Central memory CD8-positive, alpha-beta T cell (primary cell): Measurements from ENCODE around the gene SLFN12L.
"Not testable (repeated sequence)": the region's sequence is repeated elsewhere in the genome, so short reads cannot be mapped to it uniquely, and the experiment has no call there.

Experiments used
- ATAC-seq: fragments of 150-1000 bp; cut with Tn5 transposase; replicated peaks from 2 replicates; pipeline ENCODE4 v1.10.0; 2022; ENCODE audit warnings: mild to moderate bottlenecking, moderate FRiP score, moderate number of reproducible peaks; ENCODE audit not compliant: poor library complexity, severe bottlenecking; ENCODE audit errors: extremely low read depth
- DNase-seq, 2 donors: peaks; one replicate each; pipeline ENCODE4 v3.0.0; 2021; ENCODE audit warnings: low spot score in 2 of 2
- H3K27ac Mint-ChIP-seq: one replicate; pipeline ENCODE4 v1.8.0; 2022; ENCODE audit warnings: low read depth, mild to moderate bottlenecking, moderate library complexity, mixed read lengths
- H3K27me3 Mint-ChIP-seq: one replicate; pipeline ENCODE4 v1.8.0; 2022; ENCODE audit warnings: mixed read lengths
- H3K36me3 Mint-ChIP-seq: one replicate; pipeline ENCODE4 v1.8.0; 2022; ENCODE audit warnings: mild to moderate bottlenecking, moderate library complexity, mixed read lengths; ENCODE audit not compliant: insufficient read depth
- H3K4me1 Mint-ChIP-seq: one replicate; pipeline ENCODE4 v1.8.0; 2022; ENCODE audit warnings: mixed read lengths
- H3K4me3 Mint-ChIP-seq: one replicate; pipeline ENCODE4 v1.8.0; 2022; ENCODE audit warnings: mild to moderate bottlenecking, moderate library complexity, mixed read lengths
- H3K9me3 Mint-ChIP-seq: one replicate; pipeline ENCODE4 v1.8.0; 2022; ENCODE audit warnings: mixed read lengths

SLFN12L gene

GRCh38 chr17:35486920-35487732, 50.4 kb downstream of the SLFN12L start:
- DNase-seq (peak; percentile 52 to 53), ATAC-seq (peak; percentile 73)
- peaks cover 37% of the 10 kb centered on the region for H3K36me3 Mint-ChIP-seq
- no peaks in the 10 kb centered on the region for H3K27me3 Mint-ChIP-seq
- H3K4me3 Mint-ChIP-seq, result peak overlapping the region; percentile 88
- H3K9me3 Mint-ChIP-seq, result no peaks in the 10 kb centered on the region
- peak overlapping the region; percentile 97 for H3K27ac Mint-ChIP-seq
- H3K4me1 Mint-ChIP-seq, result peaks cover 78% of the 10 kb centered on the region

GRCh38 chr17:35479271-35479670, 58.2 kb downstream of the SLFN12L start:
- DNase-seq, result no peak
- no peak for ATAC-seq
- H3K36me3 Mint-ChIP-seq, result peaks cover 43% of the 10 kb centered on the region
- H3K4me3 Mint-ChIP-seq, result no peak overlapping the region
- no peaks in the 10 kb centered on the region for H3K9me3 Mint-ChIP-seq
- no peaks in the 10 kb centered on the region for H3K27me3 Mint-ChIP-seq
- no peak overlapping the region for H3K27ac Mint-ChIP-seq
- peaks cover 71% of the 10 kb centered on the region for H3K4me1 Mint-ChIP-seq

- Mint-ChIP-seq H3K4me1 (peaks cover 59% of the 10 kb centered on the region), H3K4me3 (no peak overlapping the region), H3K27ac (peak overlapping the region; percentile 79), H3K9me3 (peaks cover 2% of the 10 kb centered on the region), H3K36me3 (peaks cover 46% of the 10 kb centered on the region), H3K27me3 (no peaks in the 10 kb centered on the region)
- no peak for ATAC-seq
- DNase-seq, result no peak
Measured at GRCh38 chr17:35477248-35477647, 60.2 kb downstream of the SLFN12L start.

GRCh38 chr17:35476283-35476820, 61.1 kb downstream of the SLFN12L start:
- no peak for DNase-seq
- H3K27me3 Mint-ChIP-seq, result no peaks in the 10 kb centered on the region
- ATAC-seq, result no peak
- peak overlapping the region; percentile 79 for H3K27ac Mint-ChIP-seq
- H3K9me3 Mint-ChIP-seq, result peaks cover 4% of the 10 kb centered on the region
- H3K4me3 Mint-ChIP-seq, result no peak overlapping the region
- H3K4me1 Mint-ChIP-seq, result peaks cover 58% of the 10 kb centered on the region
- peaks cover 40% of the 10 kb centered on the region for H3K36me3 Mint-ChIP-seq

DNA sequence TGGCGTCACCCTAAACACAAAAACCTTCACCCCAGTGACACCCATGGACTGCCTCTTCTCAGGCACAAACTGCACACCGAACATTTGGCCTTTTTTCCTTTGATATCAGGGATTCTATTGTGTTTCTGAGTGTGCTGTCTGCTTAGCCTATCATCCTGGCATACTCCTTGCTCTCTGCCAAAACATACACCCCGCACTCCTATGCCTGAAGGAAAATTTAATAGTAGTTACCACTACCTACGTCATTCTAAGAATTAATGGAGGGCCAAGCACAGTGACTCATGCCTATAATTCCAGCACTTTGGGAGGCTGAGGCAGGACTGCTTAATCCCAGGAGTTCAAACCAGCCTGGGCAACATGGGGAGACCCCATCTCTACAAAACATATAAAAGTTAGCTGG, 69.0 kb downstream of the SLFN12L start:
- Mint-ChIP-seq H3K36me3 (peaks cover 9% of the 10 kb centered on the region), H3K9me3 (peaks cover 4% of the 10 kb centered on the region), H3K4me1 (peaks cover 43% of the 10 kb centered on the region), H3K4me3 (peak overlapping the region; percentile 68), H3K27ac (peak overlapping the region; percentile 91), H3K27me3 (no peaks in the 10 kb centered on the region)
- no peak for ATAC-seq
- no peak for DNase-seq

- Mint-ChIP-seq H3K36me3 (peaks cover 9% of the 10 kb centered on the region), H3K4me1 (peaks cover 43% of the 10 kb centered on the region), H3K4me3 (peak overlapping the region; percentile 68), H3K27me3 (no peaks in the 10 kb centered on the region), H3K9me3 (peaks cover 4% of the 10 kb centered on the region), H3K27ac (peak overlapping the region; percentile 91)
- DNase-seq, result peak in 1 of 2 donors; percentile 31
- ATAC-seq, result peak; percentile 97
Measured at GRCh38 chr17:35467824-35468223, 69.7 kb downstream of the SLFN12L start.

DNA sequence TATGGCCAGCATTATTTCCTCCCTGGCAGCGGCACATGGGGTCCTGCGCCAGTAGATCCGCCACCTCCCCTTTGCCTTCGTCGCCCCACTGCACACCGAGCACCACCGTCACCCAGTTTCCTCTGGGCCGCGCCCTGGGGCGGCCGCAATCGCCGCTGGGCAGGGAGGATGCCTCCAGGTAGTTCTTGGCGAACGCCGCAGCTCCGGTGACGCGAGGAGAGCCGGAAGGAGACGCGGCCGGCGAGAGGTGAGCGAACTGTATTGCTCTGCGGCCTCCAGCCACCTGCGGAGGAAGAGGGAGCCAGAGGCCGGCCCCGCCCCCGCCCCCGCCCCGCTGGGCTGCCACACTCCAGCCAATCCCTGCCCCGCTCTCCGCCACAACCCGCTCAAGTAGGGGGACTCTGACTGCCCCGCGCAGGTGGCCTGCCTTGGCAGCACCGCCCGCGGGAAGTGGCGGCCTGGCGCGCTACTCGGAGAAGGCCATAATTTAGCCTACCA, 77.1 kb downstream of the SLFN12L start:
- peak overlapping the region; percentile 72 for H3K4me3 Mint-ChIP-seq
- ATAC-seq (peak; percentile 94), DNase-seq (peak; percentile 50 to 75)
- H3K9me3 Mint-ChIP-seq, result no peaks in the 10 kb centered on the region
- peak overlapping the region; percentile 90 for H3K27ac Mint-ChIP-seq
- H3K36me3 Mint-ChIP-seq, result peaks cover 10% of the 10 kb centered on the region
- no peaks in the 10 kb centered on the region for H3K27me3 Mint-ChIP-seq
- peaks cover 21% of the 10 kb centered on the region for H3K4me1 Mint-ChIP-seq

DNA sequence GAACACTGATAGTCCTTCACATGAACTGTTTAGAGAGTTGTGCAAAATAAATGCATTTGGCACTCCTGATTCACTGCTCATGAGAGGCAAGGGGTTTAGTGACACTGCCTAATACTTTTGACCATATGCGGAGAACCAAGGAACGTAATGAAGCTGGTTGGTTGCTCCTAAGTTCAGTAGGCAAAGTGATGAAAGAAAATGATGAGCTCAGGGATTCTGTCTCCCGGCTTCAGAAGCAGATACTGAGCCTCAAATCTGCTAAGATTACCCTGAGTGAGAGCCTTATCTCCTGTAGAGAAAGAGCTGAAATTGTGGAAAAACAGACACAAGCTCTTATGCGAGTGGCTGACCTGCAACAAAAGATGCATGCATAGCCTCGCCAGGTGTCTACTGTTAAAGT, 83.4 kb downstream of the SLFN12L start:
- not testable (repeated sequence) for H3K9me3 Mint-ChIP-seq, H3K27me3 Mint-ChIP-seq, H3K36me3 Mint-ChIP-seq, H3K4me3 Mint-ChIP-seq, DNase-seq, ATAC-seq, H3K4me1 Mint-ChIP-seq
- H3K27ac Mint-ChIP-seq, result peak overlapping the region; percentile 12

DNA sequence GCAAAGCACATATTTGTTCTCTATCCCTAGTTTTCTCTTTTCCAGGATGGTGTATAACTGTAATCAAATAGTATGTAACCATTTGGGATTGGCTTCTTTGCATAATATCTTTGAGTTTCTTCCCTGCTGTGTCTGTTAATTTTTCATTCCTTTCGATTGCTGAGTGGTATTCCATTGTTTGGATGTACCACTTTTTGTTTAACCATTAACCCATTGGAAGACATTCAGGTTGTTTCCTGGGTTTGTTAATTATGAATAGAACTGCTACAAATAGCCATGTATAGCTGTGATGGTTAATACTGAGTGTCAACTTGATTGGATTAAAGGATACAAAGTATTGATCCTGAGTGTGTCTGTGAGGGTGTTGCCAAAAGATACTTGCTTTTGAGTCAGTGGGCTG, 84.3 kb downstream of the SLFN12L start:
- Mint-ChIP-seq H3K27me3 (no peaks in the 10 kb centered on the region), H3K36me3 (peaks cover 7% of the 10 kb centered on the region), H3K27ac (no peak overlapping the region), H3K4me1 (no peaks in the 10 kb centered on the region), H3K4me3 (no peak overlapping the region), H3K9me3 (no peaks in the 10 kb centered on the region)
- DNase-seq (no peak), ATAC-seq (no peak)

DNA sequence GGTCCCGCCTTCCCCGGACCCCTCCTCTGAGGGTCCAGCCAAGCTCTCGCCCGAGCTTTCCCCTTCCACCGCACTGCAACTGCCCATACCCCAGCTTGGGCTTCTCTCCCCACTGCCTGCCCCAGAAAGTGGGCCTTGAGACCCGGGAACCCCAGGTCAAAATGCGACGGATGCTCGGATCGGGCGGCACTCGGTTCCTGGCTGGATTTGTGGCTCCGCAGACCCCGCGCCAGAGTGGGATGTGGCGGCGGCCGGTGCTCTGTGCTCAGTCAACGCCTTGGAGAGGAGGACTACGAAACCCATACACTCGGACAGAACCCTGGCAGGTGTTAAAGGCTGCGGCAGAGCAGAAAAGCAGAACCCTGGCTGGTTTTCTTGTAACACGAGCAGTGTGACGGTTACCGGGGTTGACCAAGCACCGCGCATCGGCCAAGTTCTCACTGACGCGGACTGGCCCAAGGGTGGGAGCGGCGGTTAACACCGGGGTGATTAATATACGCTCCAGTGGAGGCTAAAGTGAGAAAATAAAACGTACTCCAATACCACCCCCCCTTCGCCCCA, 88.0 kb downstream of the SLFN12L start:
- Mint-ChIP-seq H3K9me3 (no peaks in the 10 kb centered on the region), H3K4me1 (no peaks in the 10 kb centered on the region), H3K36me3 (peaks cover 4% of the 10 kb centered on the region), H3K27me3 (no peaks in the 10 kb centered on the region), H3K27ac (peak overlapping the region; percentile 81), H3K4me3 (peak overlapping the region; percentile 77)
- ATAC-seq, result no peak
- no peak for DNase-seq

- Mint-ChIP-seq H3K4me1 (no peaks in the 10 kb centered on the region), H3K27me3 (no peaks in the 10 kb centered on the region), H3K4me3 (peak overlapping the region; percentile 77), H3K36me3 (peaks cover 4% of the 10 kb centered on the region), H3K27ac (peak overlapping the region; percentile 65), H3K9me3 (no peaks in the 10 kb centered on the region)
- ATAC-seq (no peak), DNase-seq (no peak)
Measured at GRCh38 chr17:35448899-35449227, 88.6 kb downstream of the SLFN12L start.

- no peaks in the 10 kb centered on the region for H3K27me3 Mint-ChIP-seq
- H3K4me3 Mint-ChIP-seq, result peak within 1 kb of the TSS; percentile 77
- H3K27ac Mint-ChIP-seq, result peak within 1 kb of the TSS; percentile 81
- H3K9me3 Mint-ChIP-seq, result no peaks in the 10 kb centered on the region
- H3K4me1 Mint-ChIP-seq, result no peaks in the 10 kb centered on the region
- DNase-seq (peak; percentile 60 to 74), ATAC-seq (peak; percentile 95)
- H3K36me3 Mint-ChIP-seq, result peaks cover 4% of the 10 kb centered on the region
Measured at GRCh38 chr17:35448214-35448898, 89.1 kb downstream of the SLFN12L start, which contains the start of gene SLFN13. TSS of gene SLFN13 (minus strand) at chr17:35448766. CDS start at chr17:35445680, 3,086 bp downstream.
